Panc1 (cell line): ENCODE measurements around the gene BCL2. TPM values are rescaled to one million over a fixed set of nuclear protein-coding genes. Genes with fewer than 3 reads are reported as not detected.

Experiments used
- ATAC-seq: fragments of 200-7000 bp; cut with Tn5 transposase; 2 replicates; pipeline ENCODE4 v1.9.1; 2020; ENCODE audit warnings: mild to moderate bottlenecking, moderate library complexity
- BruUV-seq: library from RNA; stranded (reverse); fragments of 400-500 nt; replicated peaks from 2 replicates; lab custom pipeline; 2021; lab: Mats Ljungman, UMichigan
- CTCF ChIA-PET: fragments of 300-600 bp; sonication (Branson Sonifier 250); formaldehyde crosslinking; loops from one replicate; lab custom pipeline; 2022; ENCODE audit warnings: antibody characterized with exemption; lab: Charles Lee
- POLR2A ChIA-PET: fragments of 300-600 bp; sonication (Branson Sonifier 250); formaldehyde crosslinking; loops from one replicate; lab custom pipeline; 2022; ENCODE audit warnings: antibody characterized with exemption; lab: Charles Lee
- DNase-seq: peaks from one replicate; pipeline ENCODE4 v3.0.0-alpha.2; 2010; ENCODE audit warnings: low read depth, low spot score
- H3K27ac ChIP-seq: 2 replicates; pipeline ENCODE4 v1.5.1; 2011; ENCODE audit warnings: mild to moderate bottlenecking, low read length, inconsistent platforms
- H3K27me3 ChIP-seq: fragments of 200-500 bp; sonication (Bioruptor generic); 2 replicates; pipeline ENCODE4 v1.6.0; 2014; ENCODE audit warnings: low read length, inconsistent platforms; ENCODE audit not compliant: control insufficient read depth, insufficient read depth
- H3K36me3 ChIP-seq: fragments of 200-500 bp; sonication (Bioruptor generic); 2 replicates; pipeline ENCODE4 v1.5.1; 2014; ENCODE audit warnings: inconsistent platforms, mild to moderate bottlenecking, low read length, moderate library complexity; ENCODE audit not compliant: control insufficient read depth, insufficient read depth
- H3K4me1 ChIP-seq: 2 replicates; pipeline ENCODE4 v1.5.1; 2011; ENCODE audit warnings: inconsistent platforms, mild to moderate bottlenecking, low read length, moderate library complexity; ENCODE audit not compliant: control insufficient read depth, insufficient read depth
- H3K4me3 ChIP-seq, 2 experiments: 2 replicates each; pipeline ENCODE4 v1.5.1; 2011 to 2012; ENCODE audit warnings: low read depth in 2 of 2, low read length in 2 of 2, mild to moderate bottlenecking in 2 of 2, inconsistent platforms in 1 of 2, moderate library complexity in 1 of 2
- H3K9me3 ChIP-seq: fragments of 200-500 bp; sonication (Bioruptor generic); 2 replicates; pipeline ENCODE4 v1.5.1; 2014; ENCODE audit warnings: low read depth, mild to moderate bottlenecking, inconsistent platforms, low read length, moderate library complexity; ENCODE audit not compliant: control insufficient read depth, insufficient read depth
- CTCF ChIP-seq: fragments of 450-650 bp; IDR thresholded peaks from 2 replicates; pipeline ENCODE4 v1.5.1; 2017; ENCODE audit warnings: mild to moderate bottlenecking
- POLR2AphosphoS5 ChIP-seq: IDR thresholded peaks from 2 replicates; pipeline ENCODE4 v1.6.1; 2012; ENCODE audit warnings: mild to moderate bottlenecking, low read depth, low read length, moderate library complexity
- REST ChIP-seq, 2 experiments: IDR thresholded peaks; 2 replicates each; pipeline ENCODE4 v1.6.1; 2011 to 2012; ENCODE audit warnings: low read depth in 2 of 2, control low read depth in 1 of 2, low read length in 1 of 2, mild to moderate bottlenecking in 1 of 2, moderate library complexity in 1 of 2; ENCODE audit not compliant: insufficient read depth in 1 of 2
- SIN3A ChIP-seq: IDR thresholded peaks from 2 replicates; pipeline ENCODE4 v1.6.1; 2012; ENCODE audit warnings: low read depth, mild to moderate bottlenecking, low read length, moderate library complexity, borderline replicate concordance; ENCODE audit not compliant: insufficient read depth
- TCF7L2 ChIP-seq: IDR thresholded peaks from 2 replicates; pipeline ENCODE4 v1.6.1; 2011; ENCODE audit warnings: mild to moderate bottlenecking, low read depth, low read length, inconsistent platforms
- in situ Hi-C: cut with HindIII; loops from 2 replicates; pipeline ENCODE4 v1.10.0; 2016; ENCODE audit warnings: low sequenced_read_pairs, low pct_unique_long_range_greater_than_20kb
- intact Hi-C: fragments of 100-400 bp; cut with micrococcal nuclease; formaldehyde crosslinking; loops from one replicate; pipeline ENCODE4 v1.10.0; 2022; ENCODE audit not compliant: unreplicated experiment
- total RNA-seq: library from RNA; stranded (reverse); gene quantifications from one replicate; pipeline ENCODE4 v1.2.1, GENCODE V29; 2021; ENCODE audit not compliant: unreplicated experiment

Gene BCL2
- total RNA-seq, 1 experiment from 2014 or later = 0.72 TPM

- CTCF ChIA-PET = no interaction called here
- Histone ChIP-seq H3K4me3 (no peak overlapping the region), H3K27ac (no peak overlapping the region), H3K9me3 (no peaks in the 10 kb centered on the region), H3K4me1 (no peaks in the 10 kb centered on the region), H3K27me3 (no peaks in the 10 kb centered on the region; the same call in 1 of the 2 replicates), H3K36me3 (no peaks in the 10 kb centered on the region)
- intact Hi-C loops = no loop called here
- POLR2A ChIA-PET = no interaction called here
- ATAC-seq = no peak
- in situ Hi-C loops = no loop called here
- TF ChIP-seq POLR2AphosphoS5 = no peak
- no peak for TF ChIP-seq REST (IDR thresholded peaks at IDR 0.05; ENCODE audit: insufficient read depth in 1 of 2, low read depth in 2 of 2, low read length in 1 of 2)
- no peak for TF ChIP-seq TCF7L2
- no peak for TF ChIP-seq SIN3A
- TF ChIP-seq CTCF = no peak
- no peak for DNase-seq
- no TSS peak for BruUV-seq
These were observed 219.5 kb downstream of the BCL2 start for GRCh38 chr18:63099848-63100629.

- no peaks in the 10 kb centered on the region; the same call in 1 of the 2 replicates for H3K27me3 ChIP-seq
These were observed 220.3 kb downstream of the BCL2 start for GRCh38 chr18:63099091-63099840.

More at GRCh38 chr18:63099091-63099840, 220.3 kb downstream of the BCL2 start:
- no TSS peak for BruUV-seq
- Histone ChIP-seq H3K9me3 (no peaks in the 10 kb centered on the region), H3K4me3 (no peak overlapping the region), H3K36me3 (no peaks in the 10 kb centered on the region), H3K4me1 (no peaks in the 10 kb centered on the region), H3K27ac (no peak overlapping the region)
- ChIA-PET POLR2A (no interaction called here), CTCF (no interaction called here)
- in situ Hi-C loops (no loop called here), intact Hi-C loops (no loop called here)
- no peak for DNase-seq
- no peak for ATAC-seq
- TF ChIP-seq SIN3A (no peak), REST (IDR thresholded peaks at IDR 0.05; ENCODE audit: insufficient read depth in 1 of 2, low read depth in 2 of 2, low read length in 1 of 2) (no peak), TCF7L2 (no peak), CTCF (no peak), POLR2AphosphoS5 (no peak)
